Mesenchymal stem cell (in vitro differentiated cells and primary cell): ENCODE measurements around the gene PCDHB15.
A peak's percentile ranks its signal among the peaks of the same experiment; 100 is the strongest.
"Not testable (repeated sequence)": the region's sequence is repeated elsewhere in the genome, so short reads cannot be mapped to it uniquely, and the experiment has no call there.

Source experiments
- DNase-seq: peaks from one replicate; pipeline ENCODE4 v3.0.0-alpha.2; 2013
- H2AFZ ChIP-seq: one replicate; pipeline ENCODE4 v1.6.1; 2013; ENCODE audit warnings: low read depth, mild to moderate bottlenecking, control low read depth, inconsistent platforms, low read length, moderate library complexity
- H2AK5ac ChIP-seq: 2 replicates; pipeline ENCODE4 v1.6.1; 2013; ENCODE audit warnings: low read length, moderate library complexity, mild to moderate bottlenecking, inconsistent platforms; ENCODE audit not compliant: severe bottlenecking
- H2BK120ac ChIP-seq: one replicate; pipeline ENCODE4 v1.6.1; 2013; ENCODE audit warnings: low read depth, mild to moderate bottlenecking, inconsistent platforms, low read length, moderate library complexity
- H2BK12ac ChIP-seq, 2 experiments: one replicate each; pipeline ENCODE4 v1.6.1; 2013; ENCODE audit warnings: inconsistent platforms in 2 of 2, low read length in 2 of 2, mild to moderate bottlenecking in 2 of 2, moderate library complexity in 2 of 2, control low read depth in 1 of 2
- H2BK15ac ChIP-seq: one replicate; pipeline ENCODE4 v1.6.1; 2013; ENCODE audit warnings: mild to moderate bottlenecking, low read depth, inconsistent platforms; ENCODE audit not compliant: poor library complexity, severe bottlenecking
- H2BK5ac ChIP-seq: 2 replicates; pipeline ENCODE4 v1.6.1; 2013; ENCODE audit warnings: low read depth, mild to moderate bottlenecking, low read length, control low read depth, inconsistent platforms; ENCODE audit not compliant: poor library complexity, severe bottlenecking
- H3K14ac ChIP-seq, 2 experiments: one replicate each; pipeline ENCODE4 v1.6.1; 2013; ENCODE audit warnings: inconsistent platforms in 2 of 2, low read length in 2 of 2, control low read depth in 1 of 2, mild to moderate bottlenecking in 1 of 2, moderate library complexity in 1 of 2
- H3K18ac ChIP-seq, 2 experiments: one replicate each; pipeline ENCODE4 v1.6.1; 2013; ENCODE audit warnings: inconsistent platforms in 2 of 2, low read length in 2 of 2, control low read depth in 1 of 2, low read depth in 1 of 2, mild to moderate bottlenecking in 1 of 2
- H3K23ac ChIP-seq, 2 experiments: one replicate each; pipeline ENCODE4 v1.6.1; 2013; ENCODE audit warnings: inconsistent platforms in 2 of 2, low read length in 2 of 2, mild to moderate bottlenecking in 2 of 2, moderate library complexity in 2 of 2, control low read depth in 1 of 2
- H3K27ac ChIP-seq: 2 replicates; pipeline ENCODE4 v1.5.1; 2013; ENCODE audit warnings: mild to moderate bottlenecking, moderate library complexity, low read length, control low read depth, inconsistent platforms; ENCODE audit not compliant: poor library complexity, severe bottlenecking
- H3K27me3 ChIP-seq, 2 experiments: 2 replicates each; pipeline versions ENCODE4 v1.6.1 to v1.7.0; 2013; ENCODE audit warnings: low read length in 2 of 2, mild to moderate bottlenecking in 2 of 2, moderate library complexity in 2 of 2, control low read depth in 1 of 2, inconsistent platforms in 1 of 2; ENCODE audit not compliant: control insufficient read depth in 1 of 2, insufficient read depth in 1 of 2
- H3K36me3 ChIP-seq, 2 experiments: 2 replicates each; pipeline versions ENCODE4 v1.6.1 to v1.7.0; 2013; ENCODE audit warnings: low read length in 2 of 2, control low read depth in 1 of 2, inconsistent platforms in 1 of 2, low read depth in 1 of 2, mild to moderate bottlenecking in 1 of 2; ENCODE audit not compliant: insufficient read depth in 2 of 2, control insufficient read depth in 1 of 2
- H3K4ac ChIP-seq, 2 experiments: one replicate each; pipeline ENCODE4 v1.6.1; 2013; ENCODE audit warnings: inconsistent platforms in 2 of 2, low read length in 2 of 2, mild to moderate bottlenecking in 2 of 2, moderate library complexity in 2 of 2, control low read depth in 1 of 2, low read depth in 1 of 2
- H3K4me1 ChIP-seq: 2 replicates; pipeline ENCODE4 v1.6.1; 2013; ENCODE audit warnings: low read depth, low read length, control low read depth; ENCODE audit not compliant: control insufficient read depth, insufficient read depth
- H3K4me2 ChIP-seq: 2 replicates; pipeline ENCODE4 v1.6.1; 2013; ENCODE audit warnings: low read length, mild to moderate bottlenecking, inconsistent platforms; ENCODE audit not compliant: poor library complexity, severe bottlenecking
- H3K4me3 ChIP-seq, 2 experiments: 2 replicates each; pipeline versions ENCODE4 v1.5.1 to v1.7.0; 2013; ENCODE audit warnings: low read length in 2 of 2, mild to moderate bottlenecking in 2 of 2, control low read depth in 1 of 2, low read depth in 1 of 2; ENCODE audit not compliant: insufficient read depth in 1 of 2
- H3K79me1 ChIP-seq: replicated peaks from 2 replicates; pipeline ENCODE4 v1.6.1; 2013; ENCODE audit warnings: mild to moderate bottlenecking, control low read depth, low read length, inconsistent platforms; ENCODE audit not compliant: poor library complexity, severe bottlenecking
- H3K9ac ChIP-seq: 2 replicates; pipeline ENCODE4 v1.7.0; 2013; ENCODE audit warnings: mild to moderate bottlenecking, low read length, moderate library complexity
- H3K9me3 ChIP-seq: 2 replicates; pipeline ENCODE4 v1.7.0; 2013; ENCODE audit warnings: mild to moderate bottlenecking, low read length; ENCODE audit not compliant: control insufficient read depth
- H4K8ac ChIP-seq: one replicate; pipeline ENCODE4 v1.6.1; 2013; ENCODE audit warnings: inconsistent platforms, mild to moderate bottlenecking, low read length, moderate library complexity
- H4K91ac ChIP-seq: one replicate; pipeline ENCODE4 v1.6.1; 2013; ENCODE audit warnings: mild to moderate bottlenecking, low read length, inconsistent platforms
- WGBS: methylation state at CpG from one replicate; pipeline ENCODE4 v1.1.7; 2013; ENCODE audit warnings: mixed read lengths; 5-methylcytosine and 5-hydroxymethylcytosine counted together

The PCDHB15 gene

DNA sequence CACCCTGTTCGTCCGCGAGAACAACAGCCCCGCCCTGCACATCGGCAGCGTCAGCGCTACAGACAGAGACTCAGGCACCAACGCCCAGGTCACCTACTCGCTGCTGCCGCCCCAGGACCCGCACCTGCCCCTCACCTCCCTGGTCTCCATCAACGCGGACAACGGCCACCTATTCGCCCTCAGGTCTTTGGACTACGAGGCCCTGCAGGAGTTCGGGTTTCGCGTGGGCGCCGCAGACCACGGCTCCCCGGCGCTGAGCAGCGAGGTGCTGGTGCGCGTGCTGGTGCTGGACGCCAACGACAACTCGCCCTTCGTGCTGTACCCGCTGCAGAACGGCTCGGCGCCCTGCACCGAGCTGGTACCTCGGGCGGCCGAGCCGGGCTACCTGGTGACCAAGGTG lies 9.3 kb upstream of the PCDHB15 start:
- not testable (repeated sequence) for H3K23ac ChIP-seq, H2BK120ac ChIP-seq, H3K18ac ChIP-seq, H3K9ac ChIP-seq, H3K4ac ChIP-seq, H3K79me1 ChIP-seq, H3K36me3 ChIP-seq, H3K27me3 ChIP-seq, H2BK15ac ChIP-seq, DNase-seq, H3K27ac ChIP-seq, H4K91ac ChIP-seq, H3K4me3 ChIP-seq, H3K4me1 ChIP-seq, H2BK5ac ChIP-seq, H4K8ac ChIP-seq, H2BK12ac ChIP-seq, H3K14ac ChIP-seq, H2AK5ac ChIP-seq, H3K4me2 ChIP-seq, H2AFZ ChIP-seq
- 94% methylated on average over 40 of the region's 40 CpGs for whole genome bisulfite sequencing
- H3K9me3 ChIP-seq, result peaks cover 95% of the 10 kb centered on the region

DNA sequence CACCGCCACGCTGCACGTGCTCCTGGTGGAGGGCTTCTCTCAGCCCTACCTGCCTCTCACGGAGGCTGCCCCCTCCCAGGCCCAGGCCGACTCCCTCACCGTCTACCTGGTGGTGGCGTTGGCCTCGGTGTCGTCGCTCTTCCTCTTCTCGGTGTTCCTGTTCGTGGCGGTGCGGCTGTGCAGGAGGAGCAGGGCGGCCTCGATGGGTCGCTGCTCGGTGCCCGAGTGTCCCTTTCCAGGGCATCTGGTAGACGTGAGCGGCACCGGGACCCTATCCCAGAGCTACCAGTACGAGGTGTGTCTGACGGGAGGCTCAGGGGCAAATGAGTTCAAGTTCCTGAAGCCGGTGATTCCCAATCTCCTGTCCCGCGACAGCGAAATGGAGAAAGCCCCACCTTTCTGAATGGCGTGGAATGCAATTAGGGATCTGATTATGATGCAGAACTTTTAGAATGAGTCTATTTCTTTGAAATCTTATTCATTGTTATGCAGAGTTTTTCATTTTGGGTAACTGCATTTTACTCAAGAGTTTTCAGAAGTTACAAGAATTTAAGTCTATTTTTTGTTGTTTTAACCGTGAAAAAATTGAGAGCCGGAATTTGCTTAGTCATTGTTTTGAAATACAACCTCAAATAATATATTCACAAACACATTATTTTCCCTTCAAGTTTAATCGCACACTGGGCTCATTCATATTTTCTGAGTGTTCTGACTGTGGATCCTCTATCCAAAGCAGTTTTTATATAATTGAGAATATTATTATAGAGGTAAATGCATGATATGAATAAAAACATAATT lies 8.5 kb upstream of the PCDHB15 start:
- Histone ChIP-seq H4K91ac (no peak overlapping the region), H3K18ac (no peak overlapping the region), H3K4ac (no peak overlapping the region), H3K36me3 (peaks cover 0 to 2% of the 10 kb centered on the region in 2 experiments), H3K9me3 (peaks cover 97% of the 10 kb centered on the region), H2AK5ac (no peak overlapping the region), H2BK12ac (no peak overlapping the region), H2BK5ac (no peak overlapping the region), H3K4me2 (no peak overlapping the region), H3K4me1 (no peaks in the 10 kb centered on the region), H2BK120ac (no peak overlapping the region), H4K8ac (no peak overlapping the region), H2AFZ (no peak overlapping the region), H3K9ac (no peak overlapping the region), H3K27ac (no peak overlapping the region), H2BK15ac (no peak overlapping the region), H3K79me1 (peaks cover 1% of the 10 kb centered on the region), H3K4me3 (peak overlapping the region in 1 of 2 experiments; percentile 7), H3K23ac (no peak overlapping the region), H3K27me3 (no peaks in the 10 kb centered on the region), H3K14ac (no peak overlapping the region)
- WGBS, result 96% methylated on average over 31 of the region's 32 CpGs
- DNase-seq, result no peak

DNA sequence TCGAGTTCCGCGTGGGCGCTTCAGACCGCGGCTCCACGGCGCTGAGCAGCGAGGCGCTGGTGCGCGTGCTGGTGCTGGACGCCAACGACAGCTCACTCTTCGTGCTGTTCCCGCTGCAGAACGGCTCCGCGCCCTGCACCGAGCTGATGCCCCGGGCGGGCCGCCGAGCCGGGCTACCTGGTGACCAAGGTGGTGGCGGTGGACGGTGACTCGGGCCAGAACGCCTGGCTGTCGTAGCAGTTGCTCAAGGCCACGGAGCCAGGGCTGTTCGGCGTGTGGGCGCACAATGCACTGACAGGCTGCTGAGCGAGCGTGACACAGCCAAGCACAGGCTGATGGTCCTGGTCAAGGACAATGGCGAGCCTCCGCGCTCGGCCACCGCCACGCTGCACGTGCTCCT lies 3.7 kb upstream of the PCDHB15 start:
- no peak overlapping the region for H3K9ac ChIP-seq
- no peaks in the 10 kb centered on the region for H3K27me3 ChIP-seq
- H3K23ac ChIP-seq, result no peak overlapping the region
- H2BK15ac ChIP-seq, result no peak overlapping the region
- H4K8ac ChIP-seq, result no peak overlapping the region
- peaks cover 0 to 3% of the 10 kb centered on the region in 2 experiments for H3K36me3 ChIP-seq
- H2AK5ac ChIP-seq, result no peak overlapping the region
- H3K79me1 ChIP-seq, result no peaks in the 10 kb centered on the region
- no peak overlapping the region for H3K27ac ChIP-seq
- H3K14ac ChIP-seq, result no peak overlapping the region
- H3K9me3 ChIP-seq, result peaks cover 100% of the 10 kb centered on the region
- DNase-seq, result no peak
- no peak overlapping the region for H3K18ac ChIP-seq
- no peak overlapping the region for H3K4me2 ChIP-seq
- no peak overlapping the region for H2BK120ac ChIP-seq
- H3K4ac ChIP-seq, result no peak overlapping the region
- H2BK5ac ChIP-seq, result no peak overlapping the region
- no peaks in the 10 kb centered on the region for H3K4me1 ChIP-seq
- H3K4me3 ChIP-seq, result peak overlapping the region in 1 of 2 experiments; percentile 1
- no peak overlapping the region for H2AFZ ChIP-seq
- peak overlapping the region; percentile 28 for H4K91ac ChIP-seq
- no peak overlapping the region for H2BK12ac ChIP-seq
- WGBS, result 95% methylated on average over 42 of the region's 43 CpGs

DNA sequence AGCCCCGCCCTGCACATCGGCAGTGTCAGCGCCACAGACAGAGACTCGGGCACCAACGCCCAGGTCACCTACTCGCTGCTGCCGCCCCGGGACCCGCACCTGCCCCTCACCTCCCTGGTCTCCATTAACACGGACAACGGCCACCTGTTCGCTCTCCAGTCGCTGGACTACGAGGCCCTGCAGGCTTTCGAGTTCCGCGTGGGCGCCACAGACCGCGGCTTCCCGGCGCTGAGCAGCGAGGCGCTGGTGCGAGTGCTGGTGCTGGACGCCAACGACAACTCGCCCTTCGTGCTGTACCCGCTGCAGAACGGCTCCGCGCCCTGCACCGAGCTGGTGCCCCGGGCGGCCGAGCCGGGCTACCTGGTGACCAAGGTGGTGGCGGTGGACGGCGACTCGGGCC lies 1.8 kb downstream of the PCDHB15 start:
- not testable (repeated sequence) for H3K4ac ChIP-seq, H3K18ac ChIP-seq, H3K4me2 ChIP-seq, H4K91ac ChIP-seq, H2BK5ac ChIP-seq, H3K27me3 ChIP-seq, H2BK15ac ChIP-seq, H2AFZ ChIP-seq, H3K27ac ChIP-seq, H3K9ac ChIP-seq, H2AK5ac ChIP-seq, H3K23ac ChIP-seq, H3K4me1 ChIP-seq, H2BK120ac ChIP-seq, H3K79me1 ChIP-seq, DNase-seq, H4K8ac ChIP-seq, H3K4me3 ChIP-seq, H3K36me3 ChIP-seq, H2BK12ac ChIP-seq, H3K14ac ChIP-seq
- WGBS, result 85% methylated on average over 8 of the region's 42 CpGs
- peaks cover 95% of the 10 kb centered on the region for H3K9me3 ChIP-seq
